Psoas muscle (tissue), 8 donors: ENCODE data around the gene UGT1A5. TPM values are rescaled to one million over a fixed set of nuclear protein-coding genes. Genes with fewer than 3 reads are reported as not detected.
"Not testable (repeated sequence)": the region's sequence is repeated elsewhere in the genome, so short reads cannot be mapped to it uniquely, and the experiment has no call there.

ENCODE experiments used
- ATAC-seq, 4 donors: fragments of 200-7000 bp; cut with Tn5 transposase; one replicate each; pipeline ENCODE4 v1.9.1; 2020; ENCODE audit warnings: moderate library complexity in 3 of 4, mild to moderate bottlenecking in 2 of 4
- DNase-seq, 2 donors: peaks; one replicate each; pipeline ENCODE4 v3.0.0-alpha.2; 2020
- H3K27ac ChIP-seq: fragments of 200-600 bp; one replicate; pipeline ENCODE4 v1.8.0; 2022
- H3K27me3 ChIP-seq, 3 donors: fragments of 200-600 bp in 1 of 3; one replicate each; pipeline versions ENCODE4 v1.6.1 to v1.8.0; 2013 to 2022; ENCODE audit warnings: low read length in 2 of 3, mild to moderate bottlenecking in 2 of 3, moderate library complexity in 1 of 3; ENCODE audit not compliant: insufficient read depth in 3 of 3
- H3K36me3 ChIP-seq, 2 donors: fragments of 200-600 bp in 1 of 2; one replicate each; pipeline versions ENCODE4 v1.6.1 to v1.8.0; 2013 to 2022; ENCODE audit warnings: low read depth in 1 of 2, mild to moderate bottlenecking in 1 of 2, moderate library complexity in 1 of 2; ENCODE audit not compliant: insufficient read depth in 1 of 2
- H3K4me1 ChIP-seq: fragments of 200-600 bp; one replicate; pipeline ENCODE4 v1.8.0; 2022
- H3K4me3 ChIP-seq: fragments of 200-600 bp; one replicate; pipeline ENCODE4 v1.8.0; 2022; ENCODE audit warnings: mild to moderate bottlenecking
- H3K9me3 ChIP-seq: fragments of 200-600 bp; one replicate; pipeline ENCODE4 v1.8.0; 2022
- CTCF ChIP-seq: fragments of 200-600 bp; IDR thresholded peaks from one replicate; pipeline ENCODE4 v1.8.0; 2022; ENCODE audit warnings: antibody characterized with exemption
- WGBS, 3 donors: extraction: QIAGEN DNeasy Blood & Tissue Kit; methylation state at CpG; one replicate each; pipeline versions ENCODE4 v1.1.6 to v1.1.7; 2013; 5-methylcytosine and 5-hydroxymethylcytosine counted together
- intact Hi-C, 2 donors: fragments of 100-400 bp; cut with DNase I; formaldehyde crosslinking; loops; one replicate each; pipeline versions ENCODE4 v1.11.0 to v1.14.2; 2022
- polyA plus RNA-seq, 3 donors: library from polyadenylated mRNA; stranded (reverse); fragments of 200-250 nt; gene quantifications; one replicate each; pipeline ENCODE4 v1.2.3, GENCODE V29; 2013
- total RNA-seq, 4 donors: library from RNA; stranded (reverse); fragmentation: NEBNext Ultra II Directional in 2 of 4; extraction: Animal tissue kit (Norgen Biotek cat#: 25700) in 2 of 4; gene quantifications; one replicate each; pipeline versions ENCODE4 v1.2.1 to v1.2.4, GENCODE V29; 2021 to 2023
- donor health status: healthy with polysubstance abuse.
- donor health status: DM: no; HTN: no; CAD: no; lungs with moderate emphysema.
- donor health status: Bipolar disorder and iron deficiency.
- donor health status: healthy.
- donor health status: DM: yes; HTN: yes; CAD: no.
- donor health status: DM: no; HTN: no; CAD: no.
- donor health status: DM: no; HTN: no; CAD: no.
- donor health status: DM: yes; HTN: yes; CAD: no.

Gene UGT1A5
- total and polyA plus RNA-seq, 7 donors = not detected

- DNase-seq (no peak), ATAC-seq (no peak)
- Histone ChIP-seq H3K9me3 (no peaks in the 10 kb centered on the region), H3K4me1 (no peaks in the 10 kb centered on the region), H3K36me3 (no peaks in the 10 kb centered on the region), H3K4me3 (no peak overlapping the region), H3K27me3 (no peaks in the 10 kb centered on the region), H3K27ac (no peak overlapping the region)
- intact Hi-C loops = no loop called here
- WGBS, 3 donors = 87 to 97% (median 92%) methylated on average over 6 of the region's 6 CpGs
- TF ChIP-seq CTCF = no peak
Observed at GRCh38 chr2:233747283-233747544, 34.5 kb downstream of the UGT1A5 start.

- H3K27me3 ChIP-seq, DNase-seq, ATAC-seq, H3K27ac ChIP-seq, H3K4me1 ChIP-seq, H3K4me3 ChIP-seq, intact Hi-C loops, H3K36me3 ChIP-seq, H3K9me3 ChIP-seq: not testable (repeated sequence)
- 70 to 94% (median 79%) methylated on average over 2 of the region's 2 CpGs for WGBS, 3 donors
Observed at GRCh38 chr2:233750689-233751088, 38.0 kb downstream of the UGT1A5 start.

GRCh38 chr2:233751212-233752009 is 38.7 kb downstream of the UGT1A5 start:
- ATAC-seq, H3K27ac ChIP-seq, H3K27me3 ChIP-seq, intact Hi-C loops, H3K4me3 ChIP-seq, DNase-seq, H3K36me3 ChIP-seq, H3K4me1 ChIP-seq, H3K9me3 ChIP-seq: not testable (repeated sequence)
- WGBS, 3 donors = 67 to 76% (median 73%) methylated on average over 2 of the region's 2 CpGs

GRCh38 chr2:233754872-233755611 is 42.3 kb downstream of the UGT1A5 start:
- Histone ChIP-seq H3K4me3 (no peak overlapping the region), H3K36me3 (no peaks in the 10 kb centered on the region), H3K9me3 (no peaks in the 10 kb centered on the region), H3K27ac (no peak overlapping the region), H3K4me1 (no peaks in the 10 kb centered on the region), H3K27me3 (peaks cover 0 to 1% (median 0%) of the 10 kb centered on the region in 3 donors)
- WGBS, 3 donors = 86 to 92% (median 90%) methylated on average over 42 to 44 of the region's 44 CpGs
- ATAC-seq (no peak), DNase-seq (no peak)
- intact Hi-C loops = no loop called here
- no peak for TF ChIP-seq CTCF

GRCh38 chr2:233756429-233757081 is 43.8 kb downstream of the UGT1A5 start:
- no peak for TF ChIP-seq CTCF
- no peaks in the 10 kb centered on the region for H3K36me3 ChIP-seq
- DNase-seq (no peak), ATAC-seq (no peak)
- intact Hi-C loops = no loop called here
- H3K4me3 ChIP-seq = no peak overlapping the region
- no peaks in the 10 kb centered on the region for H3K9me3 ChIP-seq
- H3K27me3 ChIP-seq = peaks cover 0 to 1% (median 0%) of the 10 kb centered on the region in 3 donors
- 67 to 71% (median 69%) methylated on average over 7 of the region's 7 CpGs for WGBS, 3 donors
- no peaks in the 10 kb centered on the region for H3K4me1 ChIP-seq
- H3K27ac ChIP-seq = no peak overlapping the region
